AG04449 (cell line): ENCODE results near the gene RFK.

Experiments
- CTCF ChIA-PET: fragments of 350-600 bp; formaldehyde crosslinking; extraction: SDS; loops from one replicate; lab custom pipeline; 2021; ENCODE audit warnings: antibody characterized with exemption; lab: Yijun Ruan, JAX
- POLR2A ChIA-PET: fragments of 400-600, 350-600 bp; formaldehyde crosslinking; extraction: SDS; loops from one replicate; lab custom pipeline; 2020; ENCODE audit warnings: antibody characterized with exemption, inconsistent platforms; lab: Yijun Ruan, JAX
- DNase-seq: peaks from one replicate; pipeline ENCODE4 v3.0.0-alpha.2; 2010; ENCODE audit warnings: low read depth, low spot score
- H3K4me3 ChIP-seq: 2 replicates; pipeline ENCODE4 v1.5.1; 2011; ENCODE audit warnings: low read depth, mild to moderate bottlenecking, control low read depth, low read length
- CTCF ChIP-seq: IDR thresholded peaks from one replicate; pipeline ENCODE4 v1.5.1; 2011; ENCODE audit warnings: mild to moderate bottlenecking, moderate library complexity, low read length, control low read depth, inconsistent platforms; ENCODE audit not compliant: insufficient read depth; ENCODE audit errors: missing control alignments

RFK gene

GRCh38 chr9:76377791-76378190 is 16.4 kb downstream of the RFK start:
- CTCF ChIA-PET, result interaction anchor here (1.0 to 1.5 kb wide), 3 partner anchors 10 to 281 kb away, joined by 4 to 5 read pairs (median 4); no protein-coding TSS in a partner anchor
- no peak for TF ChIP-seq CTCF
- POLR2A ChIA-PET, result no interaction called here

GRCh38 chr9:76374783-76375559 is 19.3 kb downstream of the RFK start:
- POLR2A ChIA-PET, result no interaction called here
- CTCF ChIA-PET, result interaction anchor here (1.3 to 3.2 kb wide), 2 partner anchors 19 to 284 kb away, joined by 4 to 9 read pairs; partner anchors contain the start of gene RFK
- DNase-seq, result peak; percentile 63
- H3K4me3 ChIP-seq, result no peak overlapping the region
- TF ChIP-seq CTCF, result no peak

More at GRCh38 chr9:76377791-76378190, 16.4 kb downstream of the RFK start:
- no peak overlapping the region for H3K4me3 ChIP-seq
- DNase-seq, result no peak

GRCh38 chr9:76373784-76374474 is 20.3 kb downstream of the RFK start:
- ChIA-PET CTCF (interaction anchor here (1.3 to 3.2 kb wide), 2 partner anchors 20 to 285 kb away, joined by 4 to 9 read pairs; partner anchors contain the start of gene RFK), POLR2A (no interaction called here)
- no peak overlapping the region for H3K4me3 ChIP-seq

GRCh38 chr9:76373173-76373783 is 20.9 kb downstream of the RFK start:
- no peak for TF ChIP-seq CTCF
- CTCF ChIA-PET, result interaction anchor here (3.2 kb wide), 1 partner anchor 21 kb away, joined by 9 read pairs; the partner anchor contains the start of gene RFK
- POLR2A ChIA-PET, result no interaction called here
- H3K4me3 ChIP-seq, result no peak overlapping the region
- no peak for DNase-seq

More at GRCh38 chr9:76373784-76374474, 20.3 kb downstream of the RFK start:
- no peak for TF ChIP-seq CTCF
- DNase-seq, result no peak

GRCh38 chr9:76372336-76372735 is 21.9 kb downstream of the RFK start:
- POLR2A ChIA-PET, result no interaction called here
- DNase-seq, result no peak
- TF ChIP-seq CTCF, result no peak
- CTCF ChIA-PET, result no interaction called here
- H3K4me3 ChIP-seq, result no peak overlapping the region
